GM19397 (cell line): ENCODE measurements around the gene UTS2B.
A peak's percentile ranks its signal among the peaks of the same experiment; 100 is the strongest.

ENCODE experiments used
- ATAC-seq: cut with Tn5 transposase; IDR thresholded peaks from one replicate; pipeline ENCODE4 v1.9.1; 2021; ENCODE audit warnings: mild to moderate bottlenecking, moderate library complexity; ENCODE audit not compliant: unreplicated experiment

Gene UTS2B

GRCh38 chr3:191244242-191244867 is 86.0 kb downstream of the UTS2B start:
- ATAC-seq, result no peak

GRCh38 chr3:191240486-191240885 is 89.8 kb downstream of the UTS2B start:
- no peak for ATAC-seq

- no peak for ATAC-seq
Observed at GRCh38 chr3:191239407-191240031, 90.8 kb downstream of the UTS2B start.

DNA sequence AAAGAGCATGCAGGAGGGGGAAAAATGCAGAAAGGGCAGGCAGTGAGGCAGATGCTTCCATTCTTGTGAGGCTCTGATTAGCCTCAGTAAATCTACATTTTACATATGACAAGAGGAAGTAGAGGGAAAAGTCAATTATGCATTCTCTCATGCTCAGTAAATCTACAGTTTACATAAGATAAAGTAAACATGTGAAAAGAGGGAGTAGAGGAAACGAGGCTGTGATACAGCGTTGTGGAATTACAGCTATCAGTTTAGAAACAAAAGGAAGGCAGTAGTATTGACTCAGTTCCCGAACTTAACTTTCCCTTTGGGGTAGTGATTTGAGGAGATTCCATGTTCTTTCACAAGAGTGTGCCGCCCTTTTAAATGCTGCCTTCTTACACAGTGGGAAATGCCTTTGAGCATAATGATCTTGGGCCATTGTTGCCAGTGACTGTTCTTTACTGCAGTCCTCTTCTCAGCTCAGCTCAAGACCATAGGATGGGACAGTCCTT is 92.0 kb downstream of the UTS2B start:
- no peak for ATAC-seq

GRCh38 chr3:191237047-191237882 is 93.1 kb downstream of the UTS2B start:
- ATAC-seq, result no peak

DNA sequence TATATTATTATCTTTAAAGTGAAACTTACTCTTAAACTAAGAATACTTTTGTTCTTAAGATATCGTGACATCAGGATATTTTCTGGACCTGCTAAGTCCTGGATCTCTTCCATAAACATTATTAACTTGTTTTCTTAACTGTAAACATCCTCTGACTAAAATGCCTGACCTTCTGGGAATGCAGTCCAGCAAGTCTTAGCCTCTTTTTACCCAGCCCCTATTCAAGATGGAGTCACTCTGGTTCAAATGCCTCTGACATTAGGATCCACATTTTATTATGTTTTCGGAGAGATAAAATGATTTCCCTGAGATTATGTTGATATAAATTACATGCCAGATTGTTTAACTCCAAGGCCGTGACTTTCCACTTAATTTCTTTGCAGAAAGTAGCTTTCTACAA is 93.7 kb downstream of the UTS2B start:
- ATAC-seq, result no peak

GRCh38 chr3:191235331-191236314 is 94.7 kb downstream of the UTS2B start:
- ATAC-seq, result peak; percentile 99

DNA sequence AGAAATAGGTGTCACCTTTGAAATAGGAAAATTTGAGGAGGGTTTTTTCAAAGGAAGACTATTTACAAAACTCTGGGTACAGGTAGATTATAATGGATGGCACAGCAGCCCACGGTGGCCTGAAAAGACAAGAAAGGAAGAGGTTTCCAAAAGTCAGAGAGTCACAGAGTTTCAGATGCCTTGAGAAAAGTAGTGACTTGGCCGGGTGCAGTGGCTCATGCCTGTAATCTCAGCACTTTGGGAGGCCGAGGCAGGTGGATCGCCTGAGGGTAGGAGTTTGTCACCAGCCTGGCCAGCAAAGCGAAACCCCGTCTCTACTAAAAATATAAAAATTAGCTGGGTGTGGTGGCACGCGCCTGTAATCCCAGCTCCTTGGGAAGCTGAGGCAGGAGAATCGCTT is 96.1 kb downstream of the UTS2B start:
- ATAC-seq, result no peak

DNA sequence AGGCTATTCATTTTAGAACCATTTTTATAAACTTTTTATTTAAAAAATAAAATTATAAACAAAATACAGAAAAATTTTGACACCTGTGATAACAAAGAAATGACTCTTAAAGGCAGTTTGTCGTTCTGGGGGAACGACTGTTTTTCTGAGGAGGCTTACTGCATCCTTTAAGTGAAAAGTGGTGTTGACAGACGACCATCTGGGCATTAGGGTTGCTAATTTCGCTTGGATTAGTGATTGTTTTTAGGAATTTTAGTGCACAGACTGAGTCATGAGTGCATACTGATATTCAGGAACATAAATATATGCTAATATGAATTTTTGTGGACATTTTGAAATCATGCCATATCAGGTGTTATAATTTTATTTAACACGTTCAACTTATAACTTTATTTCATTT is 102.8 kb downstream of the UTS2B start:
- ATAC-seq, result no peak

DNA sequence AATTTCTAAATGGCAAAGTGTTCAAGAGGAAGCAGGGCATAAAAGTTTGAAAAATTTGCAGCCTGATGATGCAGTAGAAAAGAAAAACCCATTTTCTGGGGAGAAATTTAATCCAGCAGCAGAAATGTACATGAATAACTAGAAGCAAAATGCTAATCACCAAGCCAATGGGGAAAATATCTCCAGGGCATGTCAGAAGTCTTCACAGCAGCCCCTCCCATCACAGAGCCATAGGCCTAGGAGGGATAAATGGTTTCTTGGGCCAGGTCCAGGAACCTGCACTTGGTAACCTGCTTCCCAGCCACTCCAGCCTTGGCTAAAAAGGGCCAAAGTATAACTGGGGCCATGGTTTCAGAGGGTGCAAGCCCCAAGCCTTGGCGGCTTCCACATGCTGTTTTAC is 108.7 kb downstream of the UTS2B start:
- no peak for ATAC-seq

- ATAC-seq, result no peak
Observed at GRCh38 chr3:191220908-191221307, 109.4 kb downstream of the UTS2B start.

DNA sequence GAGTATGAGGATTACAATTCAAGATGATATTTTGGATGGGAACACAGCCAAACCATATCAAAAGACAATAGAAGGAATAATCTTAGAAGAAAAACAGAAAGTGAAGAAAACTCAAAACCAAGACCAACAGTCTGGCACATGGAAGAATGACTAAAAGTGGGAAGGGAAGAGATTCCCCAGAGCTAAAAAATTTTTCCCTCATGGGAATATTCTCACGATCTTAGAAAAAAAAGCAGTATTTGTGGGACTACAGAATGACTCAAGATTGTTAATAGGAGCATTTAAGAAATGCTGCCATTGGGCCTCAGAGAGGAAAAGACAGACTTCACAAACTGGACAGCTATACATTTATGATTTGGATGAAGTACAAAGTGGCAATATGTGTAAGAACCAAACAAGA is 113.0 kb downstream of the UTS2B start:
- no peak for ATAC-seq
